Measurements from ENCODE around the gene PPP1R1A. TPM values are rescaled to one million over a fixed set of nuclear protein-coding genes. Genes with fewer than 3 reads are reported as not detected.
A peak's percentile ranks its signal among the peaks of the same experiment; 100 is the strongest.

PPP1R1A gene
- total RNA-seq, 2 experiments from 2014 or later: not detected

- TF ChIP-seq CTCF (conservative IDR thresholded peaks at IDR 0.05; ENCODE audit: low read length) (peak; percentile 95), EZH2phosphoT487 (IDR thresholded peaks at IDR 0.05; ENCODE audit: borderline replicate concordance, low read depth, low read length) (no peak)
Observed at GRCh38 chr12:54579696-54580333, 8.6 kb downstream of the PPP1R1A start.

GRCh38 chr12:54579258-54579657 lies 9.2 kb downstream of the PPP1R1A start:
- no peaks in the 10 kb centered on the region for H4K20me1 ChIP-seq (ENCODE audit: insufficient read depth, low read length)
- H3K27ac ChIP-seq (ENCODE audit: low read depth, low read length, poor library complexity, severe bottlenecking): no peak overlapping the region
- H3K79me2 ChIP-seq (ENCODE audit: insufficient read depth, low read depth, low read length): no peaks in the 10 kb centered on the region
- ChIA-PET CTCF (ENCODE audit: unreplicated experiment) (interaction anchor here (0.6 kb wide), 1 partner anchor 404 kb away, joined by 3 read pairs; no protein-coding TSS in a partner anchor), POLR2A (no interaction called here)
- intact Hi-C loops (cut with micrococcal nuclease; ENCODE audit: unreplicated experiment): no loop called here
- no peaks in the 10 kb centered on the region for H3K4me1 ChIP-seq (ENCODE audit: insufficient read depth, low read length, poor library complexity, severe bottlenecking)
- TF ChIP-seq EZH2phosphoT487 (IDR thresholded peaks at IDR 0.05; ENCODE audit: borderline replicate concordance, low read depth, low read length): no peak
- no peak for TF ChIP-seq CTCF (conservative IDR thresholded peaks at IDR 0.05; ENCODE audit: low read length)
- no peaks in the 10 kb centered on the region for H3K9me3 ChIP-seq (ENCODE audit: low read length)
- peaks cover 11% of the 10 kb centered on the region; the same call in 1 of the 2 replicates for H3K36me3 ChIP-seq (ENCODE audit: insufficient read depth, low read length)
- no peak overlapping the region for H3K4me3 ChIP-seq (ENCODE audit: low read depth, low read length, poor library complexity, severe bottlenecking)
- no peak overlapping the region for H3K4me2 ChIP-seq (ENCODE audit: low read length)
- H3K9me2 ChIP-seq (ENCODE audit: insufficient read depth, low read length): no peaks in the 10 kb centered on the region
- DNase-seq (ENCODE audit: low spot score): no peak
- BruUV-seq (replicated peaks): no TSS peak
- H2AFZ ChIP-seq (ENCODE audit: low read length): no peak overlapping the region

More at GRCh38 chr12:54579696-54580333, 8.6 kb downstream of the PPP1R1A start:
- CTCF ChIA-PET (ENCODE audit: unreplicated experiment): interaction anchor here (0.6 to 0.8 kb wide), 2 partner anchors 53 to 403 kb away, joined by 3 to 4 read pairs; no protein-coding TSS in a partner anchor
- Histone ChIP-seq H3K27ac (ENCODE audit: low read depth, low read length, poor library complexity, severe bottlenecking) (no peak overlapping the region), H3K4me1 (ENCODE audit: insufficient read depth, low read length, poor library complexity, severe bottlenecking) (no peaks in the 10 kb centered on the region), H3K4me2 (ENCODE audit: low read length) (no peak overlapping the region), H3K36me3 (ENCODE audit: insufficient read depth, low read length) (peaks cover 11% of the 10 kb centered on the region; the same call in 1 of the 2 replicates), H3K9me2 (ENCODE audit: insufficient read depth, low read length) (no peaks in the 10 kb centered on the region), H3K79me2 (ENCODE audit: insufficient read depth, low read depth, low read length) (no peaks in the 10 kb centered on the region), H3K4me3 (ENCODE audit: low read depth, low read length, poor library complexity, severe bottlenecking) (no peak overlapping the region), H3K9me3 (ENCODE audit: low read length) (no peaks in the 10 kb centered on the region), H4K20me1 (ENCODE audit: insufficient read depth, low read length) (no peaks in the 10 kb centered on the region), H2AFZ (ENCODE audit: low read length) (no peak overlapping the region)
- POLR2A ChIA-PET: interaction anchor here (0.7 to 1.1 kb wide), 2 partner anchors 17 to 76 kb away, joined by 3 read pairs; no protein-coding TSS in a partner anchor
- no TSS peak for BruUV-seq (replicated peaks)
- peak; percentile 78 for DNase-seq (ENCODE audit: low spot score)
- intact Hi-C loops (cut with micrococcal nuclease; ENCODE audit: unreplicated experiment): no loop called here

- no peak overlapping the region for H3K4me3 ChIP-seq (ENCODE audit: low read depth, low read length, poor library complexity, severe bottlenecking)
- no peaks in the 10 kb centered on the region for H3K9me3 ChIP-seq (ENCODE audit: low read length)
- no peak for DNase-seq (ENCODE audit: low spot score)
- H4K20me1 ChIP-seq (ENCODE audit: insufficient read depth, low read length): no peaks in the 10 kb centered on the region
- ChIA-PET CTCF (ENCODE audit: unreplicated experiment) (interaction anchor here (0.6 kb wide), 1 partner anchor 179 kb away, joined by 5 read pairs; no protein-coding TSS in a partner anchor), POLR2A (interaction anchor here (0.6 kb wide), 1 partner anchor 108 kb away, joined by 3 read pairs; no protein-coding TSS in a partner anchor)
- no peak overlapping the region for H3K27ac ChIP-seq (ENCODE audit: low read depth, low read length, poor library complexity, severe bottlenecking)
- TF ChIP-seq CTCF (conservative IDR thresholded peaks at IDR 0.05; ENCODE audit: low read length): no peak
- TF ChIP-seq EZH2phosphoT487 (IDR thresholded peaks at IDR 0.05; ENCODE audit: borderline replicate concordance, low read depth, low read length): no peak
- no peak overlapping the region for H3K4me2 ChIP-seq (ENCODE audit: low read length)
- no peak overlapping the region for H2AFZ ChIP-seq (ENCODE audit: low read length)
- no TSS peak for BruUV-seq (replicated peaks)
- intact Hi-C loops (cut with micrococcal nuclease; ENCODE audit: unreplicated experiment): no loop called here
- peaks cover 11% of the 10 kb centered on the region; the same call in 1 of the 2 replicates for H3K36me3 ChIP-seq (ENCODE audit: insufficient read depth, low read length)
- no peaks in the 10 kb centered on the region for H3K9me2 ChIP-seq (ENCODE audit: insufficient read depth, low read length)
- no peaks in the 10 kb centered on the region for H3K79me2 ChIP-seq (ENCODE audit: insufficient read depth, low read depth, low read length)
- no peaks in the 10 kb centered on the region for H3K4me1 ChIP-seq (ENCODE audit: insufficient read depth, low read length, poor library complexity, severe bottlenecking)
Observed at GRCh38 chr12:54578778-54579177, 9.7 kb downstream of the PPP1R1A start.

All from OCI-LY7 (cell line).